Calu3 (cell line): ENCODE results near the gene IP6K1. TPM values are rescaled to one million over a fixed set of nuclear protein-coding genes. Genes with fewer than 3 reads are reported as not detected.

ENCODE experiments used
- BruUV-seq: library from RNA; stranded (reverse); fragments of 400-500 nt; replicated peaks from 2 replicates; lab custom pipeline; 2021; lab: Mats Ljungman, UMichigan
- CTCF ChIA-PET: fragments of 300-600 bp; sonication (Branson Sonifier 250); formaldehyde crosslinking; loops from one replicate; lab custom pipeline; 2022; ENCODE audit warnings: antibody characterized with exemption; lab: Charles Lee
- DNase-seq: peaks from one replicate; pipeline ENCODE4 v3.0.0; 2022
- H3K27ac Mint-ChIP-seq: one replicate; pipeline ENCODE4 v1.8.0; 2022; ENCODE audit warnings: mixed read lengths; ENCODE audit not compliant: unreplicated experiment
- H3K27me3 Mint-ChIP-seq: one replicate; pipeline ENCODE4 v1.8.0; 2022; ENCODE audit warnings: mixed read lengths; ENCODE audit not compliant: unreplicated experiment
- H3K36me3 Mint-ChIP-seq: one replicate; pipeline ENCODE4 v1.8.0; 2022; ENCODE audit warnings: mild to moderate bottlenecking, moderate library complexity, mixed read lengths; ENCODE audit not compliant: insufficient read depth, unreplicated experiment
- H3K4me1 Mint-ChIP-seq: one replicate; pipeline ENCODE4 v1.8.0; 2022; ENCODE audit warnings: mild to moderate bottlenecking, low read depth, mixed read lengths; ENCODE audit not compliant: unreplicated experiment
- H3K4me3 Mint-ChIP-seq: one replicate; pipeline ENCODE4 v1.8.0; 2022; ENCODE audit warnings: mild to moderate bottlenecking, low read depth, moderate library complexity, mixed read lengths; ENCODE audit not compliant: unreplicated experiment
- H3K9me3 Mint-ChIP-seq: one replicate; pipeline ENCODE4 v1.8.0; 2022; ENCODE audit warnings: low read depth, mixed read lengths; ENCODE audit not compliant: unreplicated experiment
- CTCF ChIP-seq: fragments of 200-600 bp; IDR thresholded peaks from one replicate; pipeline ENCODE4 v1.8.0; 2022; ENCODE audit warnings: antibody characterized with exemption; ENCODE audit not compliant: unreplicated experiment
- intact Hi-C: fragments of 100-400 bp; cut with micrococcal nuclease; formaldehyde crosslinking; loops from one replicate; pipeline ENCODE4 v1.10.0; 2022; ENCODE audit not compliant: unreplicated experiment
- microRNA-seq: library from miRNA; unstranded; fragments of <30 nt; microRNA quantifications from one replicate; pipeline ENCODE4 v1.2.0, GENCODE V29; 2022
- total RNA-seq: library from RNA; stranded (reverse); gene quantifications from 2 replicates; pipeline ENCODE4 v1.2.3, GENCODE V29; 2022

IP6K1 gene
- total RNA-seq, 1 experiment from 2014 or later, result 30.3 TPM

- DNase-seq, result no peak
- peaks cover 27% of the 10 kb centered on the region for H3K4me1 Mint-ChIP-seq
- no peaks in the 10 kb centered on the region for H3K9me3 Mint-ChIP-seq
- intact Hi-C loops, result no loop called here
- no peaks in the 10 kb centered on the region for H3K27me3 Mint-ChIP-seq
- TF ChIP-seq CTCF, result no peak
- no peak overlapping the region for H3K4me3 Mint-ChIP-seq
- H3K27ac Mint-ChIP-seq, result no peak overlapping the region
- BruUV-seq, result TSS peak; percentile 43
- CTCF ChIA-PET, result interaction anchor here (0.6 kb wide), 1 partner anchor 223 kb away, joined by 3 read pairs; no protein-coding TSS in a partner anchor
- peaks cover 26% of the 10 kb centered on the region for H3K36me3 Mint-ChIP-seq
Measured at GRCh38 chr3:49675912-49676311, 110.4 kb downstream of the IP6K1 start.

DNA sequence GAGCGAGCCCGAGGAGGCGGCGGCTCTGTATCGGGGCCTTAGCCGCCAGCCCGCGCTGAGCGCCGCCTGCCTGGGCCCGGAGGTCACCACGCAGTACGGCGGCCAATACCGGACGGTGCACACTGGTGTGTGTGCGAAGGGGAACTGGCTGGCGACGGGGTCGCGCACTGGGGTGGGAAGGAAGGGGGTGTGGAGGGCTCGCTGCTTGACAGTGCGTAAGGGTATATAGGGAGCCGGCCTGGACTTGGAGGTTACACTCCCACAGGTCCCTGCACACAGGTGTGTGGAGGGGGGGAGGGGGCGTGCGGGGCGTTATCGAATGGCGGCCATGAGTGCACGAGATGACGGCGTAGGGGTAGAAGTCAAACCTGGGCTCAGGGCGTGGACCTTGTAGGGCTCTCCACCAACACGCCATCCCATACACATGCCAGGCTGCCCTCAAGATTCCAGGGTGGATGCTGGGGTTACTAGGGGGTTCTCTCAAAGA, 111.8 kb downstream of the IP6K1 start:
- peak overlapping the region; percentile 97 for H3K4me3 Mint-ChIP-seq
- H3K36me3 Mint-ChIP-seq, result peaks cover 26% of the 10 kb centered on the region
- no peak for TF ChIP-seq CTCF
- peaks cover 27% of the 10 kb centered on the region for H3K4me1 Mint-ChIP-seq
- no peak for DNase-seq
- no peak overlapping the region for H3K27ac Mint-ChIP-seq
- BruUV-seq, result no TSS peak
- CTCF ChIA-PET, result no interaction called here
- H3K27me3 Mint-ChIP-seq, result no peaks in the 10 kb centered on the region
- no peaks in the 10 kb centered on the region for H3K9me3 Mint-ChIP-seq
- intact Hi-C loops, result loop anchor here (5.0 kb wide), 1 partner anchor 207 kb away; no protein-coding TSS in a partner anchor

Small RNA genes within 50 kb of the gene (microRNA-seq; reads per million reads assigned to microRNA genes)
- gene MIR5193, result not detected

Other genes with a start within 250 kb of the IP6K1 start
- gene BSN, start 232.1 kb downstream of the IP6K1 start, total RNA-seq, result 0.71 and 0.92 TPM in 2 replicates
- gene APEH, start 112.2 kb downstream of the IP6K1 start, total RNA-seq, result 187 and 207 TPM in 2 replicates
- 8.0 and 10.5 TPM in 2 replicates for gene MST1, start 97.1 kb downstream of the IP6K1 start, total RNA-seq
- gene RNF123, start 97.0 kb downstream of the IP6K1 start, total RNA-seq, result 38.6 and 52.5 TPM in 2 replicates
- gene AMIGO3, start 66.9 kb downstream of the IP6K1 start, total RNA-seq, result 0.49 and 0.73 TPM in 2 replicates
- 35.8 and 42.4 TPM in 2 replicates for gene GMPPB, start 62.6 kb downstream of the IP6K1 start, total RNA-seq
- not detected in 2 replicates for gene CDHR4, start 13.3 kb upstream of the IP6K1 start, total RNA-seq
- 0.35 TPM in 1 of 2 replicates, not detected in the other for gene INKA1, start 16.7 kb upstream of the IP6K1 start, total RNA-seq
- gene UBA7, start 27.4 kb upstream of the IP6K1 start, total RNA-seq, result 26.3 and 40.9 TPM in 2 replicates
- 28.2 and 29.7 TPM in 2 replicates for gene TRAIP, start 70.0 kb upstream of the IP6K1 start, total RNA-seq
- 0.38 and 0.83 TPM in 2 replicates for gene CAMKV, start 83.4 kb upstream of the IP6K1 start, total RNA-seq
- gene MST1R, start 117.3 kb upstream of the IP6K1 start, total RNA-seq, result 169 and 218 TPM in 2 replicates
- gene MON1A, start 143.3 kb upstream of the IP6K1 start, total RNA-seq, result 8.4 and 10.6 TPM in 2 replicates
- 69.6 and 72.1 TPM in 2 replicates for gene RBM6, start 153.6 kb upstream of the IP6K1 start, total RNA-seq